Thoracic aorta (tissue), 2 donors: ENCODE data around the gene PDE4D. TPM values are rescaled to one million over a fixed set of nuclear protein-coding genes. Genes with fewer than 3 reads are reported as not detected.

ENCODE experiments used
- ATAC-seq: fragments of 150-250 bp; one replicate; pipeline ENCODE4 v1.8.0; 2017; ENCODE audit warnings: low read depth; ENCODE audit not compliant: insufficient number of reproducible peaks, low FRiP score
- DNase-seq: peaks from one replicate; pipeline ENCODE4 v3.0.0-alpha.2; 2020; ENCODE audit warnings: low spot score
- H3K27ac ChIP-seq, 2 donors: fragments of 200-600 bp; sonication (generic); 1 replicate in 1 of 2; 2 replicates in 1 of 2; pipeline ENCODE4 v1.5.1; 2016; ENCODE audit warnings: mild to moderate bottlenecking in 2 of 2, moderate library complexity in 2 of 2
- H3K27me3 ChIP-seq: fragments of 200-600 bp; sonication (generic); replicated peaks from 2 replicates; pipeline ENCODE4 v1.6.0; 2016; ENCODE audit warnings: mild to moderate bottlenecking; ENCODE audit not compliant: insufficient read depth
- H3K36me3 ChIP-seq: fragments of 200-600 bp; sonication (generic); one replicate; pipeline ENCODE4 v1.5.1; 2016
- H3K4me1 ChIP-seq, 2 donors: fragments of 200-600 bp; sonication (generic); 1 replicate in 1 of 2; 2 replicates in 1 of 2; pipeline versions ENCODE4 v1.5.1 to v1.6.0; 2016; ENCODE audit warnings: low read depth in 2 of 2, mild to moderate bottlenecking in 1 of 2; ENCODE audit not compliant: control insufficient read depth in 1 of 2
- H3K4me3 ChIP-seq: fragments of 200-600 bp; sonication (generic); 2 replicates; pipeline ENCODE4 v1.5.1; 2016; ENCODE audit warnings: mild to moderate bottlenecking
- H3K9me3 ChIP-seq: fragments of 200-600 bp; sonication (generic); 2 replicates; pipeline ENCODE4 v1.5.1; 2016
- CTCF ChIP-seq: fragments of 200-600 bp; sonication (generic); IDR thresholded peaks from one replicate; pipeline ENCODE4 v1.5.1; 2019; ENCODE audit warnings: antibody characterized with exemption
- total RNA-seq, 2 donors: library from RNA; depleted of rRNA; stranded (reverse); fragments of >200 nt; gene quantifications; one replicate each; pipeline versions ENCODE4 v1.1.0 to v1.2.3, GENCODE V29; 2016

PDE4D gene
- total RNA-seq, 2 donors from 2014 or later, result 34.0 to 85.8 TPM

DNA sequence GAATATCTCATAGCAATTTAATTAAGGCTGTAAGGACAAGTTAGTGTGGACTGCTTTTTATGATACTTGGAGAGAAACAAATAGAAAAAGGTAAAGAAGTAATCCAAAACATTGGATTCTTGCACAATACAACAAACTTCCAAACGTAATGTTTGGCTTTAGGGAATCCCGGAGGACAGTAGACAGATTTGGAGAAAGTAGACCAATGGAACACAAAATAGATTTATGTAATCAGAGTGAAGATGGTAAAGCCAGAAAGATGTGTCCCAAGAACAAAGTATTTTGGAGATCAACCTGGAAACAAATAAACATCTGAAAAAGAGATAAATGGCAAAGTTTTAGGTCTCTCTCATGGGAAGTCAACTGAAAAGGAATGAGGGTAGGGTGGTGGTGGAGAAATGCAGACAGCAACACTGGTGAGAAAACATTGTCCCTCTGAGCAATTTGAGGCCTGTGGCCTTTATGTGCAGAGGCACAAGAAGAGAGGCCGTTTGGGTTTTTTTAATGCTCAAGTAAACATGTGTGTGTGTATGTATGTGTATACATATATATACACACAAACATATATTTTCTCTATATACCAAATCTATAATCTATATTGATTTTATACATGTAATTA, 620.6 kb downstream of the PDE4D start:
- Histone ChIP-seq H3K4me1 (peaks cover 0 to 5% of the 10 kb centered on the region in 2 donors), H3K27me3 (no peaks in the 10 kb centered on the region), H3K36me3 (no peaks in the 10 kb centered on the region), H3K4me3 (no peak overlapping the region), H3K9me3 (no peaks in the 10 kb centered on the region), H3K27ac (no peak overlapping the region)
- no peak for TF ChIP-seq CTCF
- DNase-seq (no peak), ATAC-seq (no peak)

DNA sequence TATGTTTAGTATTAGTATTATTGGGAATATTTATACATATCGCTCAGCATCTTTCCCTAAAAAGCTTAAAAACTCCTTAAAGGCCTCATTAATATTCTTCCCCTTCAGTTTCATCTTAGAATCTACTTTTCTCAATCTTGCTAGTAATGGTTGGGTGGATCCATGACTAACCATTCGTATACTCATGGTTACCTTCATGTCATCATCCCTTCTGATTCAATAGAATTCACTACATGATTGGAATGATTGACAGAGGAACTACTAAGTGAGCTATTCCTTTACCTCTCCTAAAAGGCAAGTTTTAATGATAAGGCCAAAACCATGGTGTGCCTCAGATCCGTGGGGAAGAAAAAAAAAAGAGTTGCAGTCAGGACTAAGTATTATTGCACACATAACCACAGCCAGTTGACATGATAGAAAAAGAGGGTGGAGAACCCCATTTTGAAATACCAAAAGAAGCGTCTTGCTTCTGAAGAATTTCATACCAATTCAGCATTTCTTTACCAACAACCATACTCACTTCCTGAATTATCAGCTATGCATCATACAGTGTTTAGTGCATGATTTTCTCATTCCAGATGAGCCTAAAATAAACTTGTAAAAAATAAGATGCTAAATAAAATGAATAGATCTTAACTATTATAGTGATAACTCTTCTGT, 624.6 kb downstream of the PDE4D start:
- no peaks in the 10 kb centered on the region for H3K27me3 ChIP-seq
- ATAC-seq, result no peak
- no peaks in the 10 kb centered on the region for H3K36me3 ChIP-seq
- H3K27ac ChIP-seq, result no peak overlapping the region
- H3K4me1 ChIP-seq, result no peaks in the 10 kb centered on the region
- DNase-seq, result no peak
- no peaks in the 10 kb centered on the region for H3K9me3 ChIP-seq
- no peak for TF ChIP-seq CTCF
- no peak overlapping the region for H3K4me3 ChIP-seq

- no peak overlapping the region for H3K27ac ChIP-seq
- no peak overlapping the region for H3K4me3 ChIP-seq
- no peaks in the 10 kb centered on the region for H3K36me3 ChIP-seq
- H3K27me3 ChIP-seq, result no peaks in the 10 kb centered on the region
- DNase-seq (no peak), ATAC-seq (no peak)
- H3K4me1 ChIP-seq, result no peaks in the 10 kb centered on the region
- H3K9me3 ChIP-seq, result no peaks in the 10 kb centered on the region
- no peak for TF ChIP-seq CTCF
Measured at GRCh38 chr5:59267033-59267432, 626.5 kb downstream of the PDE4D start.

GRCh38 chr5:59266410-59266809, 627.1 kb downstream of the PDE4D start:
- no peak for TF ChIP-seq CTCF
- no peak for ATAC-seq
- Histone ChIP-seq H3K9me3 (no peaks in the 10 kb centered on the region), H3K36me3 (no peaks in the 10 kb centered on the region), H3K27ac (no peak overlapping the region), H3K27me3 (no peaks in the 10 kb centered on the region), H3K4me3 (no peak overlapping the region), H3K4me1 (no peaks in the 10 kb centered on the region)
- no peak for DNase-seq

GRCh38 chr5:59264639-59265245, 628.8 kb downstream of the PDE4D start:
- Histone ChIP-seq H3K27me3 (no peaks in the 10 kb centered on the region), H3K27ac (no peak overlapping the region), H3K9me3 (no peaks in the 10 kb centered on the region), H3K36me3 (no peaks in the 10 kb centered on the region), H3K4me1 (no peaks in the 10 kb centered on the region), H3K4me3 (no peak overlapping the region)
- TF ChIP-seq CTCF, result no peak
- ATAC-seq (no peak), DNase-seq (no peak)
